HG03025 (cell line): ENCODE measurements around the gene MAP3K1.
"Not testable (repeated sequence)": the region's sequence is repeated elsewhere in the genome, so short reads cannot be mapped to it uniquely, and the experiment has no call there.

Experiments used
- ATAC-seq: cut with Tn5 transposase; IDR thresholded peaks from one replicate; pipeline ENCODE4 v1.9.1; 2021; ENCODE audit warnings: mild to moderate bottlenecking, moderate library complexity; ENCODE audit not compliant: unreplicated experiment, low FRiP score

Gene MAP3K1

GRCh38 chr5:56814963-56815657 is at the start of gene MAP3K1:
Gene MAP3K1, plus strand, starts transcription at chr5:56815549. Its CDS starts 25 bp downstream, at chr5:56815574.
- ATAC-seq = peak; percentile 63

- no peak for ATAC-seq
Observed at GRCh38 chr5:56766926-56767325, 48.4 kb upstream of the MAP3K1 start.

GRCh38 chr5:56769875-56770604 is 45.3 kb upstream of the MAP3K1 start:
- ATAC-seq = no peak

GRCh38 chr5:56772767-56773166 is 42.6 kb upstream of the MAP3K1 start:
- no peak for ATAC-seq

- ATAC-seq = no peak
Observed at GRCh38 chr5:56774957-56775356, 40.4 kb upstream of the MAP3K1 start.

- not testable (repeated sequence) for ATAC-seq
Observed at GRCh38 chr5:56776212-56776846, 39.0 kb upstream of the MAP3K1 start.

- no peak for ATAC-seq
Observed at GRCh38 chr5:56783261-56783660, 32.1 kb upstream of the MAP3K1 start.

GRCh38 chr5:56786346-56786745 is 29.0 kb upstream of the MAP3K1 start:
- ATAC-seq = no peak

GRCh38 chr5:56791396-56791795 is 24.0 kb upstream of the MAP3K1 start:
- ATAC-seq = peak; percentile 86

- no peak for ATAC-seq
Observed at GRCh38 chr5:56798521-56798920, 16.8 kb upstream of the MAP3K1 start.

GRCh38 chr5:56800186-56800585 is 15.2 kb upstream of the MAP3K1 start:
- no peak for ATAC-seq

GRCh38 chr5:56801256-56801655 is 14.1 kb upstream of the MAP3K1 start:
- no peak for ATAC-seq

- no peak for ATAC-seq
Observed at GRCh38 chr5:56802205-56802604, 13.1 kb upstream of the MAP3K1 start.

- no peak for ATAC-seq
Observed at GRCh38 chr5:56803025-56803424, 12.3 kb upstream of the MAP3K1 start.

- ATAC-seq = no peak
Observed at GRCh38 chr5:56803894-56804293, 11.5 kb upstream of the MAP3K1 start.

- no peak for ATAC-seq
Observed at GRCh38 chr5:56807679-56808078, 7.7 kb upstream of the MAP3K1 start.

GRCh38 chr5:56808211-56808610 is 7.1 kb upstream of the MAP3K1 start:
- ATAC-seq = no peak

GRCh38 chr5:56810826-56811225 is 4.5 kb upstream of the MAP3K1 start:
- no peak for ATAC-seq

GRCh38 chr5:56812110-56812509 is 3.2 kb upstream of the MAP3K1 start:
- no peak for ATAC-seq

GRCh38 chr5:56813302-56813701 is 2.0 kb upstream of the MAP3K1 start:
- ATAC-seq = no peak

GRCh38 chr5:56814361-56814962 is 887 bp upstream of the MAP3K1 start:
- ATAC-seq = no peak
